Mucosa of rectum (tissue), 2 donors: Measurements from ENCODE around the gene FARP1.

Experiments used
- H3K27ac ChIP-seq, 2 donors: one replicate each; pipeline ENCODE4 v1.7.0; 2013; ENCODE audit warnings: inconsistent platforms in 2 of 2, low read depth in 2 of 2, low read length in 2 of 2
- H3K27me3 ChIP-seq, 2 donors: one replicate each; pipeline ENCODE4 v1.7.0; 2013; ENCODE audit warnings: low read length in 2 of 2; ENCODE audit not compliant: control insufficient read depth in 2 of 2, insufficient read depth in 2 of 2
- H3K36me3 ChIP-seq, 2 donors: one replicate each; pipeline ENCODE4 v1.7.0; 2013; ENCODE audit warnings: low read length in 2 of 2; ENCODE audit not compliant: control insufficient read depth in 2 of 2, insufficient read depth in 2 of 2
- H3K4me1 ChIP-seq, 2 donors: one replicate each; pipeline ENCODE4 v1.7.0; 2013; ENCODE audit warnings: low read length in 2 of 2, mild to moderate bottlenecking in 1 of 2; ENCODE audit not compliant: control insufficient read depth in 2 of 2, insufficient read depth in 2 of 2
- H3K4me3 ChIP-seq, 2 donors: one replicate each; pipeline ENCODE4 v1.7.0; 2013; ENCODE audit warnings: low read length in 2 of 2
- H3K9ac ChIP-seq, 2 donors: one replicate each; pipeline ENCODE4 v1.7.0; 2013; ENCODE audit warnings: low read length in 2 of 2, low read depth in 1 of 2, mild to moderate bottlenecking in 1 of 2
- H3K9me3 ChIP-seq, 2 donors: one replicate each; pipeline ENCODE4 v1.7.0; 2013; ENCODE audit warnings: low read length in 2 of 2; ENCODE audit not compliant: control insufficient read depth in 2 of 2
- donor health status: healthy.
- donor health status: Normal muscosa, but diverticular disease.

FARP1 gene

DNA sequence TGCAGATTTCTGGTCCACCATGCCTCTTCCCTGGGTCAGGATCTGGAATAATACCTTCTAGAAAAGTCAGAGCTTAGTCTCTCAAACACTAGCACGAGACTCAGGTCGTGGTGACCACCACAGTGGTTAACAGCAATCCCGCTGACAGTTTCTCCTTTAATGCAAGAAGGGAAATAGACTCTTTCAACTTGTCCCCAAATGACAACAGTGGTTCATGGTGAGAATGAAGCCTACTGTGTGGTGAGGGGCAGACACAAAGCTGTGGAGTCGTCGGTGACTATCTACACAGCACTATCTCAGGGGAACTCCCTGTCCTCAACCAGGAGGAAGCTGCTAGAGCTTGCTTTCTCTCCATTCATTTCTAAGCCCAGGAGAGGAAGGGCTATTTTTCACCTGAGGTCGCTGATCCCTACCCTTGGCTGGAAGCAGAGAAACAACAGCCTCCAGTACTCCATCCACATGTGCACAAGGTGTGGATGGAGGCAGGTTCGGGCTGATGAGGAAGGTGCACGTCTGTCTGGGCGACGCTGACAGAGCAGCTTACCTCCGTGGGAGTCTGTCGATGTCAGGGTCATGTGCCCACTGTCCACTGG lies 361.6 kb downstream of the FARP1 start:
- H3K36me3 ChIP-seq = peaks cover 0 to 4% of the 10 kb centered on the region in 2 donors
- no peak overlapping the region for H3K9ac ChIP-seq
- no peaks in the 10 kb centered on the region for H3K27me3 ChIP-seq
- no peaks in the 10 kb centered on the region for H3K9me3 ChIP-seq
- no peak overlapping the region for H3K27ac ChIP-seq
- H3K4me3 ChIP-seq = no peak overlapping the region
- H3K4me1 ChIP-seq = peaks cover 53 to 56% of the 10 kb centered on the region in 2 donors
